H9 (cell line): Measurements from ENCODE around the gene MLKL. TPM values are rescaled to one million over a fixed set of nuclear protein-coding genes. Genes with fewer than 3 reads are reported as not detected.

Experiments used
- DNase-seq: peaks from one replicate; pipeline ENCODE4 v3.0.0-alpha.2; 2017
- H2AFZ ChIP-seq: one replicate; pipeline ENCODE4 v1.6.1; 2013; ENCODE audit warnings: mild to moderate bottlenecking, low read length, control low read depth, moderate library complexity
- H2AK5ac ChIP-seq: 2 replicates; pipeline ENCODE4 v1.6.1; 2013; ENCODE audit warnings: low read length, control low read depth, mixed read lengths; ENCODE audit not compliant: insufficient read length
- H2BK120ac ChIP-seq: one replicate; pipeline ENCODE4 v1.6.1; 2013; ENCODE audit warnings: low read depth, mild to moderate bottlenecking, low read length, control low read depth, inconsistent platforms; ENCODE audit not compliant: poor library complexity, severe bottlenecking
- H2BK12ac ChIP-seq: 2 replicates; pipeline ENCODE4 v1.6.1; 2013; ENCODE audit warnings: low read length, control low read depth, mixed read lengths, low read depth; ENCODE audit not compliant: insufficient read length
- H2BK15ac ChIP-seq: 2 replicates; pipeline ENCODE4 v1.6.1; 2013; ENCODE audit warnings: low read depth, low read length, control low read depth
- H2BK20ac ChIP-seq: one replicate; pipeline ENCODE4 v1.6.1; 2013; ENCODE audit warnings: low read depth, mild to moderate bottlenecking, low read length, control low read depth, inconsistent platforms; ENCODE audit not compliant: poor library complexity, severe bottlenecking
- H2BK5ac ChIP-seq: 2 replicates; pipeline ENCODE4 v1.6.1; 2013; ENCODE audit warnings: low read length, control low read depth, mixed read lengths; ENCODE audit not compliant: insufficient read length
- H3K14ac ChIP-seq: 2 replicates; pipeline ENCODE4 v1.6.1; 2013; ENCODE audit warnings: low read length, control low read depth; ENCODE audit not compliant: insufficient read depth
- H3K18ac ChIP-seq: 2 replicates; pipeline ENCODE4 v1.6.1; 2013; ENCODE audit warnings: low read depth, mild to moderate bottlenecking, mixed read lengths, low read length, control low read depth; ENCODE audit not compliant: insufficient read length
- H3K23ac ChIP-seq: 2 replicates; pipeline ENCODE4 v1.6.1; 2013; ENCODE audit warnings: low read length, control low read depth, mixed read lengths, low read depth; ENCODE audit not compliant: insufficient read length
- H3K23me2 ChIP-seq: 2 replicates; pipeline ENCODE4 v1.6.1; 2013; ENCODE audit warnings: low read depth, mild to moderate bottlenecking, mixed read lengths, low read length, control low read depth; ENCODE audit not compliant: insufficient read length, poor library complexity, severe bottlenecking
- H3K27ac ChIP-seq: 2 replicates; pipeline ENCODE4 v1.5.1; 2013; ENCODE audit warnings: low read length, control low read depth, mixed read lengths, low read depth; ENCODE audit not compliant: insufficient read length
- H3K27me3 ChIP-seq: 2 replicates; pipeline ENCODE4 v1.6.1; 2013; ENCODE audit warnings: low read length, control low read depth, inconsistent platforms; ENCODE audit not compliant: insufficient read depth
- H3K4ac ChIP-seq: 2 replicates; pipeline ENCODE4 v1.6.1; 2013; ENCODE audit warnings: low read depth, mild to moderate bottlenecking, control low read depth, inconsistent platforms, low read length, moderate library complexity
- H3K4me1 ChIP-seq: 2 replicates; pipeline ENCODE4 v1.6.1; 2013; ENCODE audit warnings: low read length, control low read depth, inconsistent platforms; ENCODE audit not compliant: insufficient read depth
- H3K4me2 ChIP-seq: 2 replicates; pipeline ENCODE4 v1.6.1; 2013; ENCODE audit warnings: low read length, control low read depth, mixed read lengths; ENCODE audit not compliant: insufficient read length, insufficient read depth
- H3K56ac ChIP-seq: 2 replicates; pipeline ENCODE4 v1.6.1; 2013; ENCODE audit warnings: low read depth, mild to moderate bottlenecking, mixed read lengths, low read length, control low read depth; ENCODE audit not compliant: insufficient read length
- H3K79me1 ChIP-seq: 2 replicates; pipeline ENCODE4 v1.6.1; 2013; ENCODE audit warnings: low read depth, mild to moderate bottlenecking, moderate library complexity, low read length, control low read depth, inconsistent platforms; ENCODE audit not compliant: insufficient read depth, poor library complexity, severe bottlenecking
- H3K79me2 ChIP-seq: 2 replicates; pipeline ENCODE4 v1.6.1; 2013; ENCODE audit warnings: low read length, control low read depth, inconsistent platforms; ENCODE audit not compliant: insufficient read depth
- H3K9ac ChIP-seq: 2 replicates; pipeline ENCODE4 v1.6.1; 2013; ENCODE audit warnings: low read length, control low read depth, mixed read lengths; ENCODE audit not compliant: insufficient read length; ENCODE audit errors: extremely low read depth
- H3K9me3 ChIP-seq: one replicate; pipeline ENCODE4 v1.6.1; 2013; ENCODE audit warnings: low read depth, low read length, inconsistent platforms; ENCODE audit not compliant: control insufficient read depth
- H3T11ph ChIP-seq: one replicate; pipeline ENCODE4 v1.6.1; 2013; ENCODE audit warnings: mild to moderate bottlenecking, low read length, control low read depth, inconsistent platforms
- H4K20me1 ChIP-seq: one replicate; pipeline ENCODE4 v1.6.1; 2013; ENCODE audit not compliant: control insufficient read depth, insufficient read length, insufficient read depth
- H4K5ac ChIP-seq: 2 replicates; pipeline ENCODE4 v1.6.1; 2013; ENCODE audit warnings: low read depth, mild to moderate bottlenecking, mixed read lengths, low read length, control low read depth; ENCODE audit not compliant: insufficient read length
- H4K8ac ChIP-seq: replicated peaks from 2 replicates; pipeline ENCODE4 v1.6.1; 2013; ENCODE audit warnings: low read length, control low read depth, mixed read lengths, low read depth; ENCODE audit not compliant: insufficient read length
- H4K91ac ChIP-seq: 2 replicates; pipeline ENCODE4 v1.6.1; 2013; ENCODE audit warnings: low read depth, mild to moderate bottlenecking, moderate library complexity, mixed read lengths, low read length, control low read depth; ENCODE audit not compliant: insufficient read length
- H3K27ac Mint-ChIP-seq, 3 experiments: 2 replicates in 2 of 3; 3 replicates in 1 of 3; pipeline ENCODE4 v1.8.0; 2020 to 2021; ENCODE audit warnings: mixed read lengths in 3 of 3, mild to moderate bottlenecking in 1 of 3, moderate library complexity in 1 of 3
- H3K27me3 Mint-ChIP-seq: 2 replicates; pipeline ENCODE4 v1.8.0; 2021; ENCODE audit warnings: low read depth, mild to moderate bottlenecking, moderate library complexity, mixed read lengths
- H3K36me3 Mint-ChIP-seq, 3 experiments: 2 replicates in 2 of 3; 3 replicates in 1 of 3; pipeline ENCODE4 v1.8.0; 2020 to 2021; ENCODE audit warnings: low read depth in 3 of 3, mixed read lengths in 3 of 3; ENCODE audit not compliant: insufficient read depth in 1 of 3
- H3K4me1 Mint-ChIP-seq, 2 experiments: 2 replicates each; pipeline ENCODE4 v1.8.0; 2020; ENCODE audit warnings: mixed read lengths in 2 of 2
- H3K4me3 Mint-ChIP-seq, 2 experiments: 2 replicates in 1 of 2; 3 replicates in 1 of 2; pipeline ENCODE4 v1.8.0; 2020 to 2021; ENCODE audit warnings: mild to moderate bottlenecking in 2 of 2, mixed read lengths in 2 of 2, moderate library complexity in 1 of 2
- H3K9me3 Mint-ChIP-seq, 2 experiments: 2 replicates in 1 of 2; 3 replicates in 1 of 2; pipeline ENCODE4 v1.8.0; 2020; ENCODE audit warnings: mild to moderate bottlenecking in 2 of 2, mixed read lengths in 2 of 2, moderate library complexity in 1 of 2
- WGBS: extraction: QIAGEN DNeasy Blood & Tissue Kit; methylation state at CpG from one replicate; pipeline ENCODE4 v1.1.7; 2013; ENCODE audit warnings: missing lambda C conversion rate, low lambda C conversion rate, mixed read lengths; ENCODE audit not compliant: insufficient read length; ENCODE audit errors: extremely low coverage; 5-methylcytosine and 5-hydroxymethylcytosine counted together
- total RNA-seq: library from RNA; stranded (reverse); gene quantifications from 2 replicates; pipeline ENCODE4 v1.2.1, GENCODE V29; 2021
- TF ChIP-seq, protein P1 (sequence below): fragments of 200-600 bp; sonication (generic); conservative IDR thresholded peaks from 3 replicates; pipeline ENCODE4 v1.8.0; 2021; ENCODE audit warnings: antibody characterized with exemption, mild to moderate bottlenecking

The MLKL gene
- total RNA-seq, 1 experiment from 2014 or later: 0.37 TPM

DNA sequence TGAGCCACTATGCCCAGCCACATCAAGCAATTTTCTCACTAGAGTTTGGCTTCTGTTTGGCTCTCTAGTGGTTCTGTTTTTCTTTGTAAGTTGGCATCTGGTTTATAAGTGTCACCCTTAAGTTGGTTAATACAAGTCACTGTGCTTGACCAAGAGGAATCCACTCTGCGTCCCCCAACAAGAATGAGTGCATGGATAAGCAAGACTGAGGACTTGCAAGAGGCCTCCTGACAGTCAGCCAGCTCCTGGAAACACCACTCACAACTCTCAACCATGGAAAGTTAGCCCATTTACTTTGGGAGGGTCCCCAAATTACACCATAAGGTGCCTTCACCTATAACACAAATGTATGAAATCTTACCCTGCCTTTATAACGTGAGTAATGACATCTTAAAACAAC is 41.6 kb downstream of the MLKL start:
- Histone ChIP-seq H3K4me2 (no peak overlapping the region), H2BK15ac (no peak overlapping the region), H4K20me1 (no peaks in the 10 kb centered on the region), H3K14ac (no peak overlapping the region), H2AFZ (no peak overlapping the region), H2BK5ac (no peak overlapping the region), H2BK120ac (no peak overlapping the region), H3K9me3 (no peaks in the 10 kb centered on the region), H3K56ac (no peak overlapping the region), H3K27ac (no peak overlapping the region), H2AK5ac (no peak overlapping the region), H3K23me2 (no peaks in the 10 kb centered on the region), H3K9ac (no peak overlapping the region), H4K91ac (no peak overlapping the region), H3K27me3 (no peaks in the 10 kb centered on the region), H3K79me2 (peaks cover 37% of the 10 kb centered on the region), H4K8ac (no peak overlapping the region), H3T11ph (no peak overlapping the region), H2BK20ac (no peak overlapping the region), H3K4ac (no peak overlapping the region), H3K4me1 (no peaks in the 10 kb centered on the region), H3K23ac (no peak overlapping the region), H3K18ac (no peak overlapping the region), H2BK12ac (no peak overlapping the region), H3K79me1 (peaks cover 19% of the 10 kb centered on the region), H4K5ac (no peak overlapping the region)
- Mint-ChIP-seq H3K9me3 (no peaks in the 10 kb centered on the region), H3K36me3 (peaks cover 58 to 92% (median 76%) of the 10 kb centered on the region in 3 experiments; a peak in 6 of 7 replicates), H3K27ac (no peak overlapping the region), H3K27me3 (no peaks in the 10 kb centered on the region), H3K4me3 (no peak overlapping the region; a peak in 1 of 5 replicates), H3K4me1 (peaks cover 0 to 12% of the 10 kb centered on the region in 2 experiments; a peak in 2 of 4 replicates)
- TF ChIP-seq, protein P1, sequence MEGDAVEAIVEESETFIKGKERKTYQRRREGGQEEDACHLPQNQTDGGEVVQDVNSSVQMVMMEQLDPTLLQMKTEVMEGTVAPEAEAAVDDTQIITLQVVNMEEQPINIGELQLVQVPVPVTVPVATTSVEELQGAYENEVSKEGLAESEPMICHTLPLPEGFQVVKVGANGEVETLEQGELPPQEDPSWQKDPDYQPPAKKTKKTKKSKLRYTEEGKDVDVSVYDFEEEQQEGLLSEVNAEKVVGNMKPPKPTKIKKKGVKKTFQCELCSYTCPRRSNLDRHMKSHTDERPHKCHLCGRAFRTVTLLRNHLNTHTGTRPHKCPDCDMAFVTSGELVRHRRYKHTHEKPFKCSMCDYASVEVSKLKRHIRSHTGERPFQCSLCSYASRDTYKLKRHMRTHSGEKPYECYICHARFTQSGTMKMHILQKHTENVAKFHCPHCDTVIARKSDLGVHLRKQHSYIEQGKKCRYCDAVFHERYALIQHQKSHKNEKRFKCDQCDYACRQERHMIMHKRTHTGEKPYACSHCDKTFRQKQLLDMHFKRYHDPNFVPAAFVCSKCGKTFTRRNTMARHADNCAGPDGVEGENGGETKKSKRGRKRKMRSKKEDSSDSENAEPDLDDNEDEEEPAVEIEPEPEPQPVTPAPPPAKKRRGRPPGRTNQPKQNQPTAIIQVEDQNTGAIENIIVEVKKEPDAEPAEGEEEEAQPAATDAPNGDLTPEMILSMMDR: no peak
- WGBS: no CpG with 5 or more reads among the region's 2 CpGs
- DNase-seq: no peak
